Muscle layer of duodenum (tissue), 2 donors: ENCODE results near the gene EHD4.

Source experiments
- H3K27ac ChIP-seq: one replicate; pipeline ENCODE4 v1.7.0; 2013; ENCODE audit warnings: mild to moderate bottlenecking, low read length
- H3K27me3 ChIP-seq: one replicate; pipeline ENCODE4 v1.7.0; 2013; ENCODE audit warnings: low read depth, mild to moderate bottlenecking, control low read depth, low read length
- H3K36me3 ChIP-seq, 2 donors: one replicate each; pipeline ENCODE4 v1.7.0; 2013; ENCODE audit warnings: low read length in 2 of 2, control low read depth in 1 of 2, mild to moderate bottlenecking in 1 of 2; ENCODE audit not compliant: insufficient read depth in 2 of 2, control insufficient read depth in 1 of 2
- H3K4me1 ChIP-seq, 2 donors: one replicate each; pipeline ENCODE4 v1.7.0; 2013; ENCODE audit warnings: low read length in 2 of 2, mild to moderate bottlenecking in 2 of 2, control low read depth in 1 of 2, moderate library complexity in 1 of 2; ENCODE audit not compliant: insufficient read depth in 2 of 2, control insufficient read depth in 1 of 2
- H3K4me3 ChIP-seq, 2 donors: one replicate each; pipeline ENCODE4 v1.7.0; 2013; ENCODE audit warnings: low read length in 2 of 2, low read depth in 1 of 2, mild to moderate bottlenecking in 1 of 2
- H3K9me3 ChIP-seq, 2 donors: one replicate each; pipeline ENCODE4 v1.7.0; 2013; ENCODE audit warnings: low read length in 2 of 2, control low read depth in 1 of 2, mild to moderate bottlenecking in 1 of 2; ENCODE audit not compliant: control insufficient read depth in 1 of 2
- donor health status: healthy.

EHD4 gene

GRCh38 chr15:41890050-41890690, 82.2 kb downstream of the EHD4 start:
- no peaks in the 10 kb centered on the region for H3K27me3 ChIP-seq

DNA sequence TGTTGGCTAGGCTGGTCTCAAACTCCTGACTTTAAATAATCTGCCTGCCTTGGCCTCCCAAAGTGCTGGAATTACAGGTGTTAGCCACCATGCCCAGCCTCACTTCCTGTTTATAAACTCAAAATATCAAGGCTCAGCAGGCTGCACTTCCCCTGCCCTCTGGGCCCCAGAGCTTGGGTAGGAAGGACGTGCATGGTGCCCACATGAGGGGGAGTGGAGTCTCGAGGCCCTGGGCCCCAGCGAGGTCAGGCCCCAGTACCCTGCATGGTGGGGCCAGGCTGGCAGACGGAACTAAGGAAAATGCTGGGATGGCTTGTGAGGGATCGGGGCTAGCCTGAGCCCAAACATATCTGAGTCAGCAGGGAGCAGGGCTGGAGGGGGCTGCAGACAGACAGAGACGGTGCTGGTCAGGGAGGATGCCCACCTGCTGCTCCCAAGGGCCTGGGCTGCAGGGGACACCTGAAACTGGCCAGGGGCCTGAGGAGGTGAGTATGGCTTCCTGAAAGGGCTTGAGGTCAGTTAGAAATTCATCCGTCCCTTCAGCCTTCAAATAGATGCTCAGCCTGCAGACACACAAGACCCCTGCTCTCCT, 83.6 kb downstream of the EHD4 start:
- Histone ChIP-seq H3K36me3 (no peaks in the 10 kb centered on the region), H3K4me3 (no peak overlapping the region), H3K27ac (no peak overlapping the region), H3K4me1 (peaks cover 0 to 11% of the 10 kb centered on the region in 2 donors), H3K9me3 (no peaks in the 10 kb centered on the region), H3K27me3 (no peaks in the 10 kb centered on the region)

More at GRCh38 chr15:41890050-41890690, 82.2 kb downstream of the EHD4 start:
- no peaks in the 10 kb centered on the region for H3K36me3 ChIP-seq
- H3K4me1 ChIP-seq, result peaks cover 4 to 25% of the 10 kb centered on the region in 2 donors
- H3K4me3 ChIP-seq, result no peak overlapping the region
- no peaks in the 10 kb centered on the region for H3K9me3 ChIP-seq
- no peak overlapping the region for H3K27ac ChIP-seq

DNA sequence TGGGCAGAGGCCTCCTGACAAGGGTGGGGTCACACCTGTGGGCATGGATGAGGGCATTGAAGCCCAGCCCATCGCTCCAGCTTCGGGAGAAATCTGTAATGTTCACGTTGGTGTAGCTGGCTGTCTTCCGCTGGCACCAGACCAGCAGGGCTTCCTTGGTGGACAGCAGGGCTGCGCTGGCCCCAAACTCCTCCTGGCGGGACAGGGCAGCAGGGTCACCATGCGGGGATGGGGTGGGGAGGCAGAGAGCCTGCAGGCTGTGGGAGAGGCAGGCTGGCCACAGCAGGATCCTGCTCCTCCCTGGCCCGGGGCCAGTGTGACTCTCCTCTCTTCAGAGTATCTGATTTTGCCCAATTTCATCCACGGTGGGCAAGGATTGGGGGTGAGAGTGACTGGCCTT, 84.5 kb downstream of the EHD4 start:
- no peak overlapping the region for H3K27ac ChIP-seq
- peaks cover 0 to 10% of the 10 kb centered on the region in 2 donors for H3K4me1 ChIP-seq
- no peak overlapping the region for H3K4me3 ChIP-seq
- H3K27me3 ChIP-seq, result no peaks in the 10 kb centered on the region
- no peaks in the 10 kb centered on the region for H3K9me3 ChIP-seq
- H3K36me3 ChIP-seq, result no peaks in the 10 kb centered on the region

GRCh38 chr15:41887161-41887560, 85.2 kb downstream of the EHD4 start:
- no peaks in the 10 kb centered on the region for H3K36me3 ChIP-seq
- no peaks in the 10 kb centered on the region for H3K27me3 ChIP-seq
- H3K4me3 ChIP-seq, result no peak overlapping the region
- H3K4me1 ChIP-seq, result peaks cover 0 to 8% of the 10 kb centered on the region in 2 donors
- H3K9me3 ChIP-seq, result no peaks in the 10 kb centered on the region
- no peak overlapping the region for H3K27ac ChIP-seq

GRCh38 chr15:41886741-41887140, 85.6 kb downstream of the EHD4 start:
- H3K27ac ChIP-seq, result no peak overlapping the region
- H3K4me3 ChIP-seq, result no peak overlapping the region
- no peaks in the 10 kb centered on the region for H3K36me3 ChIP-seq
- H3K9me3 ChIP-seq, result no peaks in the 10 kb centered on the region
- H3K4me1 ChIP-seq, result peaks cover 0 to 7% of the 10 kb centered on the region in 2 donors
- no peaks in the 10 kb centered on the region for H3K27me3 ChIP-seq

DNA sequence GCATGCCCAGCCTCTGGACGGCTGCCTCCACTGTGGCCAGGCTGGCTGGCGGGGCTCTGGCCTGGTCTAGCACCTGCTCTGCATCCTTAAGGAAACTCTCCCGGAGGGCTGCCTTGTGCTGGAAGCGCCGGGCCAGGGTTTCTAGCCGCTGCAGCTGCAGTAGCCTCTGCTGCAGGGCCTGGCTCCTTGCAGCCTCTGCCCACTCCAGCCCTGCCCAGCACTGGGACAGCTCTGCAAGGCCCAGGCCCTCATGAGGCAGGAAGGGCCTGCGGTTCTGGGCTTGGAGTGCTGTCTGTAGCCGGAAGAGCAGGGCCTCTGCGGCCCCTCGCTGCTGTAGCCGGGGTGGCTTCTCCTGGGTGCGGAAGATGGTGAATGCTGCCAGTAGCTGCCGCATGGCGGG, 86.5 kb downstream of the EHD4 start:
- no peak overlapping the region for H3K4me3 ChIP-seq
- no peaks in the 10 kb centered on the region for H3K36me3 ChIP-seq
- no peaks in the 10 kb centered on the region for H3K27me3 ChIP-seq
- peaks cover 0 to 7% of the 10 kb centered on the region in 2 donors for H3K4me1 ChIP-seq
- H3K9me3 ChIP-seq, result no peaks in the 10 kb centered on the region
- H3K27ac ChIP-seq, result no peak overlapping the region

GRCh38 chr15:41885321-41885720, 87.0 kb downstream of the EHD4 start:
- H3K27ac ChIP-seq, result no peak overlapping the region
- H3K4me1 ChIP-seq, result peaks cover 0 to 7% of the 10 kb centered on the region in 2 donors
- no peaks in the 10 kb centered on the region for H3K9me3 ChIP-seq
- H3K4me3 ChIP-seq, result no peak overlapping the region
- H3K36me3 ChIP-seq, result no peaks in the 10 kb centered on the region
- no peaks in the 10 kb centered on the region for H3K27me3 ChIP-seq

DNA sequence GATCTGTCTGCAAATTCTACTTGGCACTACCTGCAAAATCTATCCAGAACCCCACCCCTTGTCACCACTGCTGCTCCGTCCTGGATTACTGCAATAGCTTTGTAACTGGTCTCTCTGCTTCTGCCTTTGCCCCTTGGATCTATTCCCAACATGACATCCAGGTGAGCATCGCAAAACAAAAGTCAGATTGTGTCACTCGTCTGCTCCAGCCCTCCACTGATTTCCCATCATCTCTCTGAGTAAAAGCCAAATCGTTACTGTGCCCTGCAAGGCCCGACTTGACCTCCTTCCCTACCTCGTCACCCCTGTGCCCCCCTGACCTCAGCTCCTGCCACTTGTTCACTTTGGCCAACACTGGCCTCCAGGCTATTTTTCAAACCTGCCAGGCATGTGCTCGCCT, 87.9 kb downstream of the EHD4 start:
- Histone ChIP-seq H3K27me3 (no peaks in the 10 kb centered on the region), H3K4me1 (peaks cover 0 to 7% of the 10 kb centered on the region in 2 donors), H3K36me3 (no peaks in the 10 kb centered on the region), H3K4me3 (no peak overlapping the region), H3K9me3 (no peaks in the 10 kb centered on the region), H3K27ac (no peak overlapping the region)

DNA sequence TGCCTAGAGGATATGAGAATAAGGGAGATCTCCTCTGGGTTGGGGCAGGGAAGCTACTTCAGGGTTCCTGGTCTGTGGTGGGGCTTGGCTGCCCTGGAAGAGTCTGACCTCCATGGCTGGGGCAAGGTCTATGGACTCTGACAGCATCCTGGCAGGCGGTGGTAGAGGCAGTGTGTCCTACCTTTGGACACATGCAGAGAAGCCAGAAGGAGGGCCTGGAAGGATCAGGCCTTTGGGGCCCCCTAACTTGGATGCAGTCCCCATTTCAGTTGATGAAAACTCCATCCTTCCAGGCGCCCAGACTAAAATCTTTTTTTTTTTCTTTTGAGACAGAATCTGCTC, 88.9 kb downstream of the EHD4 start:
- Histone ChIP-seq H3K4me1 (peaks cover 0 to 7% of the 10 kb centered on the region in 2 donors), H3K27ac (no peak overlapping the region)

DNA sequence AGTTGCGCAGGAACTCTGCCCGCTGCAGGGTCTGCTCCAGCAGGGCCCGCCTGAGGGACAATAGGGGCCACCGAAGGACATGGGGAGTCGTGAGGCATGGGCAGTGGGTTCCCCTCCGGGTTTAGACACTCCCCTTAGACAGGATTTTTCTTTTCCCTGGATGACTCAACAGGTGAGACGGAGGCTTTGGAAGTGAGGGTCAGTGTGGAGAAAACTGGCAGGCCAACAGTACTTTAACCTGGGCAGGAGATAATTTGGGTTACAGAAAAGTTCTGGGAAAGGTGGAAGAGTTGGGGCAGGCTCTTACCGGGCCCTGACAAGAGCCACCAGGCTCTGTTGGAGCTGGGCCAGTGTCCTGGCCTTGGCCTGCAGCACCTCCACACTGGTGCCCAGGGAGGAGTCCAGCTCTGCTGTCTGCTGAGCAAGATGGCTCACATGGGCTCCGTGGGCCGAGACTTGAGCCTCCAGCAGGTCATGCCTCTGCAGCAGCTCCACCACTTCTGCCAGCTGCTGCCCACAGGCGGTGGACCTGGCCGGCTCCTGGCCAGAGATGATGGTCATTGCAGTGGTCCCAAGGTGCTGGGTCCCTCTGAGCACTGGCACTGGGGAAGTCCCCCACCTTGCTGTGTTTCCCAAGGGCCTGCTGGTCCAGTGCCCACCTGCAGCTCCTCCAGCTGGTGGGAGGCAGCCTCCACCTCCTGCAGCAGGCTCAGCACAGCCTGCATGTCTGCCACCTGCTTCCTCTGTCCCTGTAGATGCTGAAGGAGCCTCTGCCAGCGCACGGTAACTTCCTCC, 89.5 kb downstream of the EHD4 start:
- H3K4me1 ChIP-seq, result peaks cover 0 to 7% of the 10 kb centered on the region in 2 donors
- H3K27me3 ChIP-seq, result no peaks in the 10 kb centered on the region
- no peaks in the 10 kb centered on the region for H3K9me3 ChIP-seq
- H3K4me3 ChIP-seq, result peak overlapping the region in 1 of 2 donors; percentile 51
- no peaks in the 10 kb centered on the region for H3K36me3 ChIP-seq
- no peak overlapping the region for H3K27ac ChIP-seq

More for the DNA sequence above, 88.9 kb downstream of the EHD4 start:
- Histone ChIP-seq H3K9me3 (no peaks in the 10 kb centered on the region), H3K36me3 (no peaks in the 10 kb centered on the region), H3K4me3 (no peak overlapping the region), H3K27me3 (no peaks in the 10 kb centered on the region)

DNA sequence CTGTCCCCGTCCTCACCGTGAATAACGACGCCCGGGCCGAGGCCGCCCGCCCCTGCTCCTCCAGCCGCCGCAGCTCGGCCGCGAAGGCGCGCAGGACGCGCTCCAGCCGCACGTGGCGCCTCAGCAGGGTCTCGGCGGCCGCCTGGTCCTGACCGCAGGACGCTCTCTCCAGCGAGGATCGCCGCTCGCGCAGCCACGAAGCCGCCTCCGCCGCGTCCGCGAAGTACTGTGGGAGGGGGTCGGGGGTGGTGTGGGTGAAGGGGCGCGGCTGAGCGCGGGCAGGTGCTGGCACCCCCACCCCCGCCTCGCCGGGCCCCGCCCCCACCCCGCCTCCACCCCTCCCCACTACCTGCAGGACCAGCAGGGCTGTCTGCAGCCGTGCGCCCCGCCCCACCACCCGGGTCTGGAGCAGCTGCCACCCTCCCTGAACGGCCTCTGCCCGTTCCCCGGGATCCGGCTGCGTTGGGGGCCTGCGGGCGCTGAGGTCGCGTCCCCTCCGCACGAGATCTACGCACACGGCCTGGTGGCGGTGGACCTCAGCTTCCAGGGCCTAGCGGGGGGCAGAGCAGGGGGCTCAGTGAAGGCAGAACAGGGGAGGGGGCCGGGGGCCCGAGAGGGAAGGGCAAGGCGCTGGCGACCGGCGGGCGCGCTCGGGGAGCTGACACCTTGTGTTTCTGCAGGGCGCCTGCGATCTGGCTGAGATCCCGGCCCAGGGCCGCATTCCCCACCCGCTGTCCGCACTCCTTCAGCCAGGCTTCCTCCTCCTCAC, 90.3 kb downstream of the EHD4 start:
- peak overlapping the region in 1 of 2 donors; percentile 51 for H3K4me3 ChIP-seq
- peaks cover 0 to 7% of the 10 kb centered on the region in 2 donors for H3K4me1 ChIP-seq

More for the DNA sequence above, 90.3 kb downstream of the EHD4 start:
- Histone ChIP-seq H3K36me3 (no peaks in the 10 kb centered on the region), H3K27ac (no peak overlapping the region), H3K27me3 (no peaks in the 10 kb centered on the region), H3K9me3 (no peaks in the 10 kb centered on the region)
